ENCODE measurements around the gene PTPRD.

The PTPRD gene

GRCh38 chr9:10534850-10535249, 78.0 kb downstream of the PTPRD start:
- Histone ChIP-seq H2AFZ (ENCODE audit: low read depth, low read length, severe bottlenecking) (no peak overlapping the region), H3K9me3 (ENCODE audit: insufficient read depth, low read length) (no peaks in the 10 kb centered on the region), H3K4me2 (ENCODE audit: low read depth, low read length, poor library complexity, severe bottlenecking) (no peak overlapping the region), H3K79me2 (ENCODE audit: insufficient read depth, low read length) (no peaks in the 10 kb centered on the region), H3K27me3 (ENCODE audit: low read length) (no peaks in the 10 kb centered on the region), H3K27ac (ENCODE audit: low read depth, low read length) (no peak overlapping the region), H4K20me1 (ENCODE audit: low read depth, low read length) (no peaks in the 10 kb centered on the region), H3K4me3 (ENCODE audit: insufficient read depth, low read length, poor library complexity, severe bottlenecking) (no peak overlapping the region), H3K9me2 (replicated peaks; ENCODE audit: insufficient read depth, low read length) (no peaks in the 10 kb centered on the region), H3F3A (ENCODE audit: insufficient read depth) (no peaks in the 10 kb centered on the region), H3K9ac (ENCODE audit: low read length) (no peak overlapping the region), H3K36me3 (ENCODE audit: low read length) (no peaks in the 10 kb centered on the region)
- TF ChIP-seq CTCF (IDR thresholded peaks at IDR 0.05; ENCODE audit: insufficient read depth, low read length, poor library complexity, severe bottlenecking), result no peak
- TF ChIP-seq EZH2phosphoT487 (conservative IDR thresholded peaks at IDR 0.05; ENCODE audit: low read length), result no peak

GRCh38 chr9:10525972-10526371, 86.8 kb downstream of the PTPRD start:
- Histone ChIP-seq H3K79me2 (ENCODE audit: insufficient read depth, low read length) (no peaks in the 10 kb centered on the region), H3K4me2 (ENCODE audit: low read depth, low read length, poor library complexity, severe bottlenecking) (no peak overlapping the region), H3K9me3 (ENCODE audit: insufficient read depth, low read length) (no peaks in the 10 kb centered on the region), H3K4me3 (ENCODE audit: insufficient read depth, low read length, poor library complexity, severe bottlenecking) (no peak overlapping the region), H4K20me1 (ENCODE audit: low read depth, low read length) (no peaks in the 10 kb centered on the region), H2AFZ (ENCODE audit: low read depth, low read length, severe bottlenecking) (no peak overlapping the region), H3K27ac (ENCODE audit: low read depth, low read length) (no peak overlapping the region), H3K9ac (ENCODE audit: low read length) (no peak overlapping the region), H3K27me3 (ENCODE audit: low read length) (no peaks in the 10 kb centered on the region), H3K9me2 (replicated peaks; ENCODE audit: insufficient read depth, low read length) (no peaks in the 10 kb centered on the region), H3F3A (ENCODE audit: insufficient read depth) (no peaks in the 10 kb centered on the region), H3K36me3 (ENCODE audit: low read length) (no peaks in the 10 kb centered on the region)
- TF ChIP-seq CTCF (IDR thresholded peaks at IDR 0.05; ENCODE audit: insufficient read depth, low read length, poor library complexity, severe bottlenecking) (no peak), EZH2phosphoT487 (conservative IDR thresholded peaks at IDR 0.05; ENCODE audit: low read length) (no peak)

- H3K4me2 ChIP-seq (ENCODE audit: low read depth, low read length, poor library complexity, severe bottlenecking), result no peak overlapping the region
- H3K27me3 ChIP-seq (ENCODE audit: low read length), result no peaks in the 10 kb centered on the region; the same call in 1 of the 2 replicates
- no peak overlapping the region for H2AFZ ChIP-seq (ENCODE audit: low read depth, low read length, severe bottlenecking)
- TF ChIP-seq EZH2phosphoT487 (conservative IDR thresholded peaks at IDR 0.05; ENCODE audit: low read length), result no peak
- no peak for TF ChIP-seq CTCF (IDR thresholded peaks at IDR 0.05; ENCODE audit: insufficient read depth, low read length, poor library complexity, severe bottlenecking)
- no peak overlapping the region for H3K4me3 ChIP-seq (ENCODE audit: insufficient read depth, low read length, poor library complexity, severe bottlenecking)
- no peaks in the 10 kb centered on the region for H3K36me3 ChIP-seq (ENCODE audit: low read length)
- no peaks in the 10 kb centered on the region for H3K9me2 ChIP-seq (replicated peaks; ENCODE audit: insufficient read depth, low read length)
- H3K79me2 ChIP-seq (ENCODE audit: insufficient read depth, low read length), result no peaks in the 10 kb centered on the region
- no peak overlapping the region for H3K9ac ChIP-seq (ENCODE audit: low read length)
- H3K27ac ChIP-seq (ENCODE audit: low read depth, low read length), result no peak overlapping the region
- H3K9me3 ChIP-seq (ENCODE audit: insufficient read depth, low read length), result no peaks in the 10 kb centered on the region
- no peaks in the 10 kb centered on the region for H3F3A ChIP-seq (ENCODE audit: insufficient read depth)
- no peaks in the 10 kb centered on the region for H4K20me1 ChIP-seq (ENCODE audit: low read depth, low read length)
These were observed 89.6 kb downstream of the PTPRD start for GRCh38 chr9:10523164-10523563.
